ENCODE measurements around the gene PDE5A. TPM values are rescaled to one million over a fixed set of nuclear protein-coding genes. Genes with fewer than 3 reads are reported as not detected.

PDE5A gene
- polyA plus RNA-seq, 3 donors, result 0.80 to 0.82 TPM; not detected in 1

DNA sequence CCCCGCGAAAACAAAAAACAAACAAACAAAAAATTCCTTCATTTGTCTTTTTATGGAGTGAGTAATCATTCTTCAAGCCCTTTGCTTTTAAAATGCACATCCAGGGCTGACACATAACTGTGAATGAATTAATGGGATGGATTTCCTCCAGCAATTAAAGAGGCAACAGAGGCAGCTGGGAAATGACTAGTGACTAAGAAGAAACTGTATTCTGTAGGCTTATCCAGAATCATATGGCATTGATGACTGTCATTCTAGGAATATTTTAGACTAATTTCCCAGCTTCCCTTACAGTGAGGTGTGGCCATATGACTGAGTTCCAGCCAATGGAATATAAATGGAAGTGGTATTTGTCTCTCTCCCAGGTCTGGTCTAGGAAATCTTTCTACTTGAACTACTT lies 46.8 kb upstream of the PDE5A start:
- no peaks in the 10 kb centered on the region for H4K20me1 ChIP-seq (ENCODE audit: insufficient read depth, low read length)
- H3K4me2 ChIP-seq (replicated peaks; ENCODE audit: extremely low read depth, low read length, poor library complexity, severe bottlenecking), result no peak overlapping the region
- no peaks in the 10 kb centered on the region for H3K27me3 ChIP-seq (ENCODE audit: control insufficient read depth in 2 of 2, insufficient read depth in 2 of 2, low read length in 2 of 2)
- Mint-ChIP-seq H3K36me3 (no peaks in the 10 kb centered on the region), H3K27me3 (ENCODE audit: low read depth in 3 of 3) (no peaks in the 10 kb centered on the region), H3K9me3 (peaks cover 0 to 5% (median 0%) of the 10 kb centered on the region in 7 donors), H3K4me3 (no peak overlapping the region), H3K4me1 (no peaks in the 10 kb centered on the region), H3K27ac (no peak overlapping the region)
- no peaks in the 10 kb centered on the region for H3K9me3 ChIP-seq (replicated peaks in 1 of 2; ENCODE audit: control insufficient read depth in 1 of 2, insufficient read depth in 1 of 2, low read length in 2 of 2)
- H2AFZ ChIP-seq (ENCODE audit: insufficient read depth, low read depth, low read length, poor library complexity, severe bottlenecking), result no peak overlapping the region
- H3K4me1 ChIP-seq (ENCODE audit: control insufficient read depth in 1 of 2, insufficient read depth in 2 of 2, low read length in 2 of 2), result no peaks in the 10 kb centered on the region
- intact Hi-C loops (cut with micrococcal nuclease), result no loop called here
- DNase-seq, result no peak
- TF ChIP-seq, protein P1, sequence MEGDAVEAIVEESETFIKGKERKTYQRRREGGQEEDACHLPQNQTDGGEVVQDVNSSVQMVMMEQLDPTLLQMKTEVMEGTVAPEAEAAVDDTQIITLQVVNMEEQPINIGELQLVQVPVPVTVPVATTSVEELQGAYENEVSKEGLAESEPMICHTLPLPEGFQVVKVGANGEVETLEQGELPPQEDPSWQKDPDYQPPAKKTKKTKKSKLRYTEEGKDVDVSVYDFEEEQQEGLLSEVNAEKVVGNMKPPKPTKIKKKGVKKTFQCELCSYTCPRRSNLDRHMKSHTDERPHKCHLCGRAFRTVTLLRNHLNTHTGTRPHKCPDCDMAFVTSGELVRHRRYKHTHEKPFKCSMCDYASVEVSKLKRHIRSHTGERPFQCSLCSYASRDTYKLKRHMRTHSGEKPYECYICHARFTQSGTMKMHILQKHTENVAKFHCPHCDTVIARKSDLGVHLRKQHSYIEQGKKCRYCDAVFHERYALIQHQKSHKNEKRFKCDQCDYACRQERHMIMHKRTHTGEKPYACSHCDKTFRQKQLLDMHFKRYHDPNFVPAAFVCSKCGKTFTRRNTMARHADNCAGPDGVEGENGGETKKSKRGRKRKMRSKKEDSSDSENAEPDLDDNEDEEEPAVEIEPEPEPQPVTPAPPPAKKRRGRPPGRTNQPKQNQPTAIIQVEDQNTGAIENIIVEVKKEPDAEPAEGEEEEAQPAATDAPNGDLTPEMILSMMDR (IDR thresholded peaks at IDR 0.05), result no peak
- H3K36me3 ChIP-seq (replicated peaks in 1 of 2; ENCODE audit: control insufficient read depth in 1 of 2, insufficient read depth in 2 of 2, low read length in 2 of 2), result no peaks in the 10 kb centered on the region
- no peak overlapping the region for H3K4me3 ChIP-seq (replicated peaks in 1 of 3; ENCODE audit: low read depth in 2 of 3, low read length in 3 of 3)
- no peaks in the 10 kb centered on the region for H3K79me2 ChIP-seq (ENCODE audit: insufficient read depth, low read length)
- H3K27ac ChIP-seq (ENCODE audit: low read depth in 1 of 2, low read length in 2 of 2), result no peak overlapping the region
- WGBS (ENCODE audit: insufficient coverage), result no CpG with 5 or more reads among the region's 2 CpGs
- no peak overlapping the region for H3K9ac ChIP-seq (ENCODE audit: insufficient read depth, low read length, poor library complexity, severe bottlenecking)

- peaks cover 0 to 5% (median 0%) of the 10 kb centered on the region in 7 donors for H3K9me3 Mint-ChIP-seq
- H3K4me1 ChIP-seq (ENCODE audit: control insufficient read depth in 1 of 2, insufficient read depth in 2 of 2, low read length in 2 of 2), result no peaks in the 10 kb centered on the region
- no peak overlapping the region for H3K27ac Mint-ChIP-seq
- no peaks in the 10 kb centered on the region for H3K4me1 Mint-ChIP-seq
- intact Hi-C loops (cut with micrococcal nuclease), result no loop called here
- no peaks in the 10 kb centered on the region for H3K9me3 ChIP-seq (replicated peaks in 1 of 2; ENCODE audit: control insufficient read depth in 1 of 2, insufficient read depth in 1 of 2, low read length in 2 of 2)
- no peaks in the 10 kb centered on the region for H3K36me3 ChIP-seq (replicated peaks in 1 of 2; ENCODE audit: control insufficient read depth in 1 of 2, insufficient read depth in 2 of 2, low read length in 2 of 2)
- H3K27ac ChIP-seq (ENCODE audit: low read depth in 1 of 2, low read length in 2 of 2), result no peak overlapping the region
- no peak overlapping the region for H3K4me3 ChIP-seq (replicated peaks in 1 of 3; ENCODE audit: low read depth in 2 of 3, low read length in 3 of 3)
- no peaks in the 10 kb centered on the region for H4K20me1 ChIP-seq (ENCODE audit: insufficient read depth, low read length)
- DNase-seq, result no peak
- no peak overlapping the region for H3K4me3 Mint-ChIP-seq
- no peak overlapping the region for H3K9ac ChIP-seq (ENCODE audit: insufficient read depth, low read length, poor library complexity, severe bottlenecking)
- TF ChIP-seq, protein P1 (IDR thresholded peaks at IDR 0.05), result no peak
- no peak overlapping the region for H3K4me2 ChIP-seq (replicated peaks; ENCODE audit: extremely low read depth, low read length, poor library complexity, severe bottlenecking)
- peaks cover 0 to 2% (median 1%) of the 10 kb centered on the region in 3 donors for H3K27me3 Mint-ChIP-seq (ENCODE audit: low read depth in 3 of 3)
- WGBS (ENCODE audit: insufficient coverage), result no CpG with 5 or more reads among the region's 1 CpG
- no peaks in the 10 kb centered on the region for H3K36me3 Mint-ChIP-seq
- H3K79me2 ChIP-seq (ENCODE audit: insufficient read depth, low read length), result no peaks in the 10 kb centered on the region
- no peaks in the 10 kb centered on the region for H3K27me3 ChIP-seq (ENCODE audit: control insufficient read depth in 2 of 2, insufficient read depth in 2 of 2, low read length in 2 of 2)
- H2AFZ ChIP-seq (ENCODE audit: insufficient read depth, low read depth, low read length, poor library complexity, severe bottlenecking), result no peak overlapping the region
Measured at GRCh38 chr4:119672938-119673337, 44.3 kb upstream of the PDE5A start.

Measured in CD14-positive monocyte (primary cell).